ENCODE results near the gene ZNF432. TPM values are rescaled to one million over a fixed set of nuclear protein-coding genes. Genes with fewer than 3 reads are reported as not detected.
A peak's percentile ranks its signal among the peaks of the same experiment; 100 is the strongest.
"Not testable (repeated sequence)": the region's sequence is repeated elsewhere in the genome, so short reads cannot be mapped to it uniquely, and the experiment has no call there.

ZNF432 gene
- total RNA-seq, 2 donors from 2014 or later, result 21.3 to 31.0 TPM

DNA sequence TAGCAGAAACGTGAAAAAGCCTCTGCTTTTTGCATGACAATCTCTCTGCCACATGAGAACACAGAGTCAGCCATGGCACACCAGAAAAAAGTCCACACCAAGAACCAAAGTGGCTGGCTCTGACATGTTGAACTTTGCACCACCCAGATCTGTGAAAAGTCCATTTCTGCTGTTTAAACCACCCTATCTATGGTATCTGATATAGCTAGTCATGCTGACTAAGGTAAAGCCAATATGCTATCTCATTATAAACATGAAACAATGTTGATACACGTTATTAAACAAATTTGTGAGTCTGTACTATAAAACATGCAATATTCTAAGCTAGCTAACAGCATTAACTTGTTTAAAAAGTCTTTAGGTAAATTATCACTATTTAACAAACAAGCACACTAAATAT, 21.0 kb upstream of the ZNF432 start:
- no peaks in the 10 kb centered on the region for H3K4me1 Mint-ChIP-seq
- peaks cover 88% of the 10 kb centered on the region for H3K9me3 Mint-ChIP-seq
- no peak for DNase-seq
- 56 to 96% methylated on average over 1 of the region's 2 CpGs for WGBS, 2 experiments (ENCODE audit: insufficient coverage in 1 of 2, insufficient read length in 1 of 2)
- TF ChIP-seq, protein P1, sequence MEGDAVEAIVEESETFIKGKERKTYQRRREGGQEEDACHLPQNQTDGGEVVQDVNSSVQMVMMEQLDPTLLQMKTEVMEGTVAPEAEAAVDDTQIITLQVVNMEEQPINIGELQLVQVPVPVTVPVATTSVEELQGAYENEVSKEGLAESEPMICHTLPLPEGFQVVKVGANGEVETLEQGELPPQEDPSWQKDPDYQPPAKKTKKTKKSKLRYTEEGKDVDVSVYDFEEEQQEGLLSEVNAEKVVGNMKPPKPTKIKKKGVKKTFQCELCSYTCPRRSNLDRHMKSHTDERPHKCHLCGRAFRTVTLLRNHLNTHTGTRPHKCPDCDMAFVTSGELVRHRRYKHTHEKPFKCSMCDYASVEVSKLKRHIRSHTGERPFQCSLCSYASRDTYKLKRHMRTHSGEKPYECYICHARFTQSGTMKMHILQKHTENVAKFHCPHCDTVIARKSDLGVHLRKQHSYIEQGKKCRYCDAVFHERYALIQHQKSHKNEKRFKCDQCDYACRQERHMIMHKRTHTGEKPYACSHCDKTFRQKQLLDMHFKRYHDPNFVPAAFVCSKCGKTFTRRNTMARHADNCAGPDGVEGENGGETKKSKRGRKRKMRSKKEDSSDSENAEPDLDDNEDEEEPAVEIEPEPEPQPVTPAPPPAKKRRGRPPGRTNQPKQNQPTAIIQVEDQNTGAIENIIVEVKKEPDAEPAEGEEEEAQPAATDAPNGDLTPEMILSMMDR (conservative IDR thresholded peaks at IDR 0.05), result no peak
- H3K27me3 Mint-ChIP-seq (ENCODE audit: insufficient read depth), result no peaks in the 10 kb centered on the region
- no peaks in the 10 kb centered on the region for H3K4me1 ChIP-seq (ENCODE audit: control insufficient read depth, insufficient read depth, low read length)
- no peak overlapping the region for H3K9ac ChIP-seq (ENCODE audit: extremely low read depth, low read length, poor library complexity, severe bottlenecking)
- H3K27ac Mint-ChIP-seq, result no peak overlapping the region
- H3K27ac ChIP-seq (ENCODE audit: low read depth, low read length), result no peak overlapping the region
- no peak overlapping the region for H3K4me3 Mint-ChIP-seq
- H3K27me3 ChIP-seq (ENCODE audit: control insufficient read depth, insufficient read depth, low read length, poor library complexity, severe bottlenecking), result no peaks in the 10 kb centered on the region
- H3K36me3 ChIP-seq (ENCODE audit: control insufficient read depth, insufficient read depth, low read length), result peaks cover 95% of the 10 kb centered on the region
- H3K4me3 ChIP-seq (ENCODE audit: low read length), result peak overlapping the region; percentile 44
- H3K9me3 ChIP-seq (ENCODE audit: control insufficient read depth, low read length), result peaks cover 100% of the 10 kb centered on the region
- H3K36me3 Mint-ChIP-seq (ENCODE audit: low read depth), result peaks cover 98% of the 10 kb centered on the region

DNA sequence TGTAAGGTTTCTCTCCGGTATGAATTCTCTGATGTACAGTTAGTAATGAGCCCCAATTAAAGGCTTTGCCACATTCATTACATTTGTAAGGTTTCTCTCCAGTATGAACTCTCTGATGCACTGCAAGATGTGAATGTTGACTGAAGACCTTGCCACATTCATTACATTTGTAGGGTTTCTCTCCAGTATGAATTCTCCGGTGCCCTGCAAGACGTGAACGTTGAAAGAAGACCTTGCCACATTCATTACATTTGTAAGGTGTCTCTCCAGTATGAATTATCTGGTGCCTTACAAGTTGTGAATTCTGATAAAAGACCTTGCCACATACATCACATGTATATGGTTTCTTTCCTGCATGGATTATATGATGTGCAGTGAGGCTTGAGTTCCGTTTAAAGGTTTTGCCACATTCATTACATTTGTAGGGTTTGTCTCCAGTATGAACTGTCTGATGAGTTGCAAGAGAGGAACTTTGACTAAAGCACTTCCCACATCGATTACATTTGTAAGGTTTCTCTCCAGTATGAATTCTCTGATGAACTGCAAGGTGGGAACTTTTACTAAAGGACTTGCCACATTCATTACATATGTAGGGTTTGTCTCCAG, 17.7 kb upstream of the ZNF432 start:
- H3K36me3 Mint-ChIP-seq (ENCODE audit: low read depth), result peaks cover 94% of the 10 kb centered on the region
- TF ChIP-seq, protein P1 (conservative IDR thresholded peaks at IDR 0.05), result no peak
- H3K27me3 ChIP-seq (ENCODE audit: control insufficient read depth, insufficient read depth, low read length, poor library complexity, severe bottlenecking), result no peaks in the 10 kb centered on the region
- peaks cover 97% of the 10 kb centered on the region for H3K9me3 Mint-ChIP-seq
- no peak overlapping the region for H3K4me3 Mint-ChIP-seq
- no peak overlapping the region for H3K27ac Mint-ChIP-seq
- peaks cover 99% of the 10 kb centered on the region for H3K9me3 ChIP-seq (ENCODE audit: control insufficient read depth, low read length)
- H3K27me3 Mint-ChIP-seq (ENCODE audit: insufficient read depth), result no peaks in the 10 kb centered on the region
- DNase-seq, result no peak
- WGBS, 2 experiments (ENCODE audit: insufficient coverage in 1 of 2, insufficient read length in 1 of 2), result 95 to 96% methylated on average over 4 to 6 of the region's 6 CpGs
- H3K4me1 ChIP-seq (ENCODE audit: control insufficient read depth, insufficient read depth, low read length), result no peaks in the 10 kb centered on the region
- peaks cover 88% of the 10 kb centered on the region for H3K36me3 ChIP-seq (ENCODE audit: control insufficient read depth, insufficient read depth, low read length)
- H3K4me3 ChIP-seq (ENCODE audit: low read length), result peak overlapping the region; percentile 63
- H3K27ac ChIP-seq (ENCODE audit: low read depth, low read length), result no peak overlapping the region
- no peak overlapping the region for H3K9ac ChIP-seq (ENCODE audit: extremely low read depth, low read length, poor library complexity, severe bottlenecking)
- no peaks in the 10 kb centered on the region for H3K4me1 Mint-ChIP-seq

- Histone ChIP-seq H3K36me3 (ENCODE audit: control insufficient read depth, insufficient read depth, low read length) (peaks cover 79% of the 10 kb centered on the region), H3K27ac (ENCODE audit: low read depth, low read length) (no peak overlapping the region), H3K27me3 (ENCODE audit: control insufficient read depth, insufficient read depth, low read length, poor library complexity, severe bottlenecking) (no peaks in the 10 kb centered on the region), H3K9me3 (ENCODE audit: control insufficient read depth, low read length) (peaks cover 99% of the 10 kb centered on the region), H3K4me1 (ENCODE audit: control insufficient read depth, insufficient read depth, low read length) (no peaks in the 10 kb centered on the region), H3K4me3 (ENCODE audit: low read length) (peak overlapping the region; percentile 63), H3K9ac (ENCODE audit: extremely low read depth, low read length, poor library complexity, severe bottlenecking) (no peak overlapping the region)
- Mint-ChIP-seq H3K9me3 (peaks cover 96% of the 10 kb centered on the region), H3K27me3 (ENCODE audit: insufficient read depth) (no peaks in the 10 kb centered on the region), H3K27ac (no peak overlapping the region), H3K4me3 (no peak overlapping the region), H3K36me3 (ENCODE audit: low read depth) (peaks cover 93% of the 10 kb centered on the region), H3K4me1 (no peaks in the 10 kb centered on the region)
- no peak for DNase-seq
- TF ChIP-seq, protein P1 (conservative IDR thresholded peaks at IDR 0.05), result no peak
- 96 to 100% methylated on average over 1 to 6 of the region's 6 CpGs for WGBS, 2 experiments (ENCODE audit: insufficient coverage in 1 of 2, insufficient read length in 1 of 2)
These were observed 16.8 kb upstream of the ZNF432 start for GRCh38 chr19:52065399-52065798.

- H3K9me3 Mint-ChIP-seq, result peaks cover 90% of the 10 kb centered on the region
- not testable (repeated sequence) for H3K27ac Mint-ChIP-seq; H3K4me3 Mint-ChIP-seq; H3K27ac ChIP-seq (ENCODE audit: low read depth, low read length); H3K9ac ChIP-seq (ENCODE audit: extremely low read depth, low read length, poor library complexity, severe bottlenecking); DNase-seq; H3K36me3 ChIP-seq (ENCODE audit: control insufficient read depth, insufficient read depth, low read length); H3K27me3 Mint-ChIP-seq (ENCODE audit: insufficient read depth); H3K27me3 ChIP-seq (ENCODE audit: control insufficient read depth, insufficient read depth, low read length, poor library complexity, severe bottlenecking); H3K4me1 ChIP-seq (ENCODE audit: control insufficient read depth, insufficient read depth, low read length); H3K4me1 Mint-ChIP-seq
- Histone ChIP-seq H3K4me3 (ENCODE audit: low read length) (peak overlapping the region; percentile 40), H3K9me3 (ENCODE audit: control insufficient read depth, low read length) (peaks cover 68% of the 10 kb centered on the region)
- 97 to 100% methylated on average over 1 to 3 of the region's 3 CpGs for WGBS, 2 experiments (ENCODE audit: insufficient coverage in 1 of 2, insufficient read length in 1 of 2)
- H3K36me3 Mint-ChIP-seq (ENCODE audit: low read depth), result peaks cover 71% of the 10 kb centered on the region
These were observed 7.8 kb upstream of the ZNF432 start for GRCh38 chr19:52056480-52056879.

GRCh38 chr19:52051736-52052135, 3.1 kb upstream of the ZNF432 start:
- not testable (repeated sequence) for H3K4me1 Mint-ChIP-seq; H3K9ac ChIP-seq (ENCODE audit: extremely low read depth, low read length, poor library complexity, severe bottlenecking); H3K27ac Mint-ChIP-seq; H3K27me3 ChIP-seq (ENCODE audit: control insufficient read depth, insufficient read depth, low read length, poor library complexity, severe bottlenecking); H3K27me3 Mint-ChIP-seq (ENCODE audit: insufficient read depth); H3K4me1 ChIP-seq (ENCODE audit: control insufficient read depth, insufficient read depth, low read length); DNase-seq; H3K36me3 ChIP-seq (ENCODE audit: control insufficient read depth, insufficient read depth, low read length); H3K27ac ChIP-seq (ENCODE audit: low read depth, low read length); H3K4me3 Mint-ChIP-seq
- WGBS, 2 experiments (ENCODE audit: insufficient coverage in 1 of 2, insufficient read length in 1 of 2), result no CpG with 5 or more reads among the region's 1 CpG
- Mint-ChIP-seq H3K9me3 (peaks cover 61% of the 10 kb centered on the region), H3K36me3 (ENCODE audit: low read depth) (peaks cover 48% of the 10 kb centered on the region)
- Histone ChIP-seq H3K4me3 (ENCODE audit: low read length) (peak overlapping the region; percentile 62), H3K9me3 (ENCODE audit: control insufficient read depth, low read length) (peaks cover 48% of the 10 kb centered on the region)
